Activated T-cell treated with anti-CD3 and anti-CD28 coated beads for 1 hour (primary cell): ENCODE measurements around the gene DCLK1.

Experiments
- DNase-seq: peaks from one replicate; pipeline ENCODE4 v3.0.0-alpha.2; 2020; ENCODE audit warnings: low read depth

Gene DCLK1

GRCh38 chr13:35858665-35859064 is 272.5 kb downstream of the DCLK1 start:
- DNase-seq = no peak

DNA sequence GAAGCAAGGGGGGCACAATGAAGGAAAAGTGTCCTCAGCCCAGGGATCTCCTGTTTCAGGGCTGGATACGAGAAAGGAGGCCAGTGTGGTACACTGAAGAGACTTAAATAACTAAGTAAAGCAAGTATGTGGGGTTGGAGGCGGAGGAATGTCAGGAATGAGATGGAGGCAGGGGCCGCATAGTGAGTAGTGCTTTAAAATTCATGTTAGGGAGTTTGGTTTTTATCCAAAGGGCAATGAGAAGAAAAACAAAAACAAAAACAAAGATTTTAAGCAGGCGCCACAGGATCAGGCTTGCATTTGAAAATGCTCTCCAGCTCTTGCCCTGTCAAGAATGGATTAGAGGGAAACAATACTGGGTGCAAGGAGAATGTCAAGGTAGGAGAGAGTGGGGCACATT is 273.4 kb downstream of the DCLK1 start:
- no peak for DNase-seq

GRCh38 chr13:35856721-35857364 is 274.3 kb downstream of the DCLK1 start:
- no peak for DNase-seq

- DNase-seq = no peak
These were observed 275.1 kb downstream of the DCLK1 start for GRCh38 chr13:35856084-35856483.

DNA sequence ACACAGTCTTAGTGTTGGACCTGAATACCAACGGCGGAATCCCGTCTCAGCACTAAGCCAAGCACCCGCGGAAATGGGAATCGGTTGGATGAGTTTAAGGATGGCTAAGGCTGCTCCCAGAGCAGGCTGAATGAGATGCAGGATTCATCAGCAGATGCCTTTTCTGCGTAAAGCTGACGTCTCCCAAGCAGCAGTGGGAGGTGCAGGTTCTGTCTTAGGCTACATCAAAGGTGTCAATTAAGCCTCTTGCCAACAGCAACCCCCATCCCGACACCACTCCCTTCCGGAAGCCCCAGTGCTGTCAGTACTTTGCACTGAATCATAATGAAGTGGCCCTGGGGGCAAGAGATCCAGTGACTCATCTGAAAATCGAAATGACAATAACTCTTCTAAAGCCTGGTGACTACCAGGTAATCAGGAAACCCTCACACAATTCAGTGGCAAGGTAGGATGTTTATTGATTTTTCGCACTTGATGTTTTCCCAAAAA is 275.6 kb downstream of the DCLK1 start:
- no peak for DNase-seq

GRCh38 chr13:35854286-35854685 is 276.9 kb downstream of the DCLK1 start:
- DNase-seq = no peak

DNA sequence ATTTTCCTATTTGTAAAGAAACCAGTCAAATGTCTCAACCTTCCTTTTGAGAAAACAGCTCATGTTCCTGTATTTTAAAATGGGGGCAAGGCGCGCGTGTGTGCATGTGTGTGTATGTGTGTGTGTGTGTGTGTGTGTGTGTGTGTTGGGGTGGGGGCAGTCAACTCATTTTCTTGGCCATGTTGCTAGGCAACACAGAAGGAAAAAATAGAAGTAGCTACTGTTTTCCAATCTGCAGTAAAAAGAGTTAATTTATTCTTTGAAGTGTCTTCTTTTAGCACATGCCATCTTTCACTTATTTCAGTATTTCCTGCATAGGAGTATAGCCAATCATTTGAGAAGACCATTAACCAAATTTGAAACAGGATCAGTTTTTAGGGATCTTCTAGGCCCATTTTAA is 279.3 kb downstream of the DCLK1 start:
- DNase-seq = no peak

DNA sequence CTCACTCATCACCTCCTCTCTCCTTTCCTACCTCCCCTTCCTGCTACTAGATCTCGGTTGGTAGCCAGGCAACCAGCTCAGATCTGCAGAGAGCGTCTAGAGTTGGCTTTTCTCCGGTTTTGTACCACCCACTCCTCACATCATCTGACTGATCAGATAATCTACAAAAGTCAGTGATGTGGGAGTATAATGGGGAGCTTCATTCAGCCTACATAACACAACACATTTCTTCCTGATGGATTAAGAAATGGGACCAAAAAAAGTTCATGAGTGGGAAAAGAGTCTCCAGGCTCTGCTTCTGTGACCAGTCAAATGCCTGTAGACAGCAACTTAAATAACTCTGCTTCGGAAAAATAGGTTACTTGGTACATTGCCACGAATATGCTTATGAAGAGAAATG is 279.8 kb downstream of the DCLK1 start:
- no peak for DNase-seq

DNA sequence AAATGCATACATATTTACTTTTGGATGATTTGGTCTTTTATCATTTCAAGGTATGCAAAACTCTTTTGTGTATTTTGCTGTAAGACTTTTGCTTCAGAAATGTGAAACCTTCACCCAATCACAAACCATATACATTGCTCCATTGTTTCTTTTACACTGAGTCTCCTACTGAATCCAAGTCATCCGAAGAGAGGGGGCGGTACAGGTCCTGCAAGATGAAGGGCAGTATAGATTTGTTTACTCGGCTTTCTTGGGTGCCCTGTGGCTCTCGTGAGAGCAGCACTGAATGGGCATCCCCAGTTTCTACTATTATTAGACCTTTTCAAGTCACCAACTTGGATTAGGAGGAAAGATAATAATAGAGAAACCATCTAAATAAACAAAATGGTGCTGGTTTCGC is 280.6 kb downstream of the DCLK1 start:
- no peak for DNase-seq

- no peak for DNase-seq
These were observed 281.9 kb downstream of the DCLK1 start for GRCh38 chr13:35849256-35849644.

- no peak for DNase-seq
These were observed 282.6 kb downstream of the DCLK1 start for GRCh38 chr13:35848336-35849255.

DNA sequence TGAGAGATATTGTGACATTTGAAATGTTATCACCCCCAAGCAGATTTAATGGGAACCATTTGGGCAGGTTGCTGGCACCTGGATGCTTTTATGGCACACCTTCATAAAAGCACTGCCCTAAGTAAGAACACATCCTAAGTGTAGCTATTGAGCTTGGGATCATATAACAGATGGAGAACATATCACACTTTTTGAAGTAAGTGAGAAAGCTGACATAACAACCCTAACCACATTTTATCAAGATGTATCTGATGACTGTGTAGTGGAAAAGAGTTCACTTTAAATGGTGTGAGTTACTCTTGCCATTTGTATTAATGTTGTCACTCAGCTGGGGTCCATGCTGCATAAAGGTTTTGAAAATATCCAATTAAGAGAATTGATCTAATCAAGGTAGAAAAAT is 287.9 kb downstream of the DCLK1 start:
- no peak for DNase-seq

DNA sequence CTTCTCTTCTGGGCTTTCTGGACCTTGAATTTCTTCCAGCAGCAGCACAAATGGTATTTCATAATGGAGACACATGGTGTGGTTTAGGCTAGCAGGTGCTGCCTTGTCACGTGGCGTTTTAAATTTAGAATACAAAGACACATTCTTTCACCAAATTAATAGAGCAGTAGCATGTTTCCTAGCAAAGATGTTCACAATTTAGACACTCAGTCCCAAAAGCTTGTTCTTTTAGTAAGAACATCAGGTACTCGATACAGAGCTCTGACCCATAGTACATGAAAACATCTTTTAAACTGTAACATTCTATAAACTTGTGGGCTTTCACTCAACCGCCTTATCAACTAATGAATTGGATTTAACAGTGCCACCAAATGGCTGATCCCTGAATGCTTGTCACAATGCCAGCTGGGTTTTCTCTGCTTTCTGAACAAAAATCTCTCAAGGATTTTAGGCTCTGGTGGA is 290.1 kb downstream of the DCLK1 start:
- DNase-seq = no peak

GRCh38 chr13:35839806-35840205 is 291.4 kb downstream of the DCLK1 start:
- no peak for DNase-seq

- no peak for DNase-seq
These were observed 292.8 kb downstream of the DCLK1 start for GRCh38 chr13:35838356-35838755.

DNA sequence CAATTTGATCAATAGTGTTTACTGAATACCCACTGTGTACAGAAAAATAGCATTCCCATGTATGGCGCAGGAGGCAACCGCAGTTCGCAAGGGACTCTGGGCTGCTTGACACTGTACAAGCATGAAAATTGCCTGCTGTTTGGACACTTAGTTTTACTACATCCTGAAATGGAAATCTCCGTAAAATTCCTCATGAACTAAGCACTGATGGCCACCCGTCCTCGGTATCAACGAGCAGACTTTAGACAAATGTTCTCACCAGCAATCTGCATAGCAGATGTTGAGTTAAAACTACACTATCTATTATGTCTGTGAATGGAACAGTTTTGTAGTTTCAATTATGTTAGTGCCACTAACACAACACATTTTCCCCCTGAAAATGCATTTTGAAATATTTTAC is 294.7 kb downstream of the DCLK1 start:
- DNase-seq = no peak

- DNase-seq = no peak
These were observed 295.2 kb downstream of the DCLK1 start for GRCh38 chr13:35835989-35836388.

DNA sequence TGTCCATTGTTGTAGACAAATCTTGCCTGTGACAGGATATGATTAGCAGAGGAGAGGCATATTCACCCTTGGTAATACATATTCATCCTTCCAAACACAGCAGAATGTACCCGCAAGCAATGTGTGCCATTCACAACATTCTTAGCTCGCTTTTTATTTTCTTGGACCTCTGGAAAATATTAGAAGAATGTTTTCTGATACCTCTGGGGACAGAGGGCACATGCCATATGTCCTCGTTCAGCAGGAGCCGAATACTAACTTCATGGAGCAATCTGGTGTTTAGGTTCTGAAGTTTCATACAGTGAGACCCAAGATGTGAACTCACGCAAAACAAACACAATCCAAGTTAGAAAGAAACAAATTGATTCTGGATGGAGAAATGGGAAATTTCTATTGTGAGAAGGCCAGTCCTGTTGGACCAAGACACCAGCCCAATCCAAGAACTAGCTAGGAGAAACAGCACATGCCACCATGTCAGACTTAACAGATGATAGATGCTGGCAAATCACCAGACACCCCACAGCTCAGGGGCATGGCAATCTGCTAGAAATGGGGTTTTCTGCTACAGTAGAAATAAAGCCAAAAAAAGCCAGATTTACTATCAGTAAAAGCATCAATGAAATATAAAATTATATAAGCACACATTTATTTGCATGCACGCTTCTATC is 297.4 kb downstream of the DCLK1 start:
- DNase-seq = no peak

- DNase-seq = no peak
These were observed 298.2 kb downstream of the DCLK1 start for GRCh38 chr13:35833031-35833430.

DNA sequence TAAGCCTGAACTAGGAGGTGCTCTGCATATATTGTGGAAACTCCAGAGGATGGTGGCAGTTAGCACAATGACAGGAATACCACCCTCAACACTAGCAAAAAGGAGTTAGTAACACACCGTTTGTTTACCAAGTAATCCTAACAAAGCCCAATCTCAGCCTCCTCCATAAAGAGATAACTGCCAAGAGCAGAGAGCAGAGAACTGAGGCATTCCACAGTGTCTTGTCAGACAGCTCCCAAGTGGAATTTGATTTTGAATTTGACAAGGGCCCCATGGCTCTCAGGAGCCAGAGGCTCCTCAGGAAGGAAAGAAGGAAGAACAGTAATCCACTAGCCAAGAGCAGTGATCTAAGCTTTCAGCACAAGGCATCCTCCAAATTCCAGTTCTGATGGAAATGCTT is 298.6 kb downstream of the DCLK1 start:
- DNase-seq = no peak

DNA sequence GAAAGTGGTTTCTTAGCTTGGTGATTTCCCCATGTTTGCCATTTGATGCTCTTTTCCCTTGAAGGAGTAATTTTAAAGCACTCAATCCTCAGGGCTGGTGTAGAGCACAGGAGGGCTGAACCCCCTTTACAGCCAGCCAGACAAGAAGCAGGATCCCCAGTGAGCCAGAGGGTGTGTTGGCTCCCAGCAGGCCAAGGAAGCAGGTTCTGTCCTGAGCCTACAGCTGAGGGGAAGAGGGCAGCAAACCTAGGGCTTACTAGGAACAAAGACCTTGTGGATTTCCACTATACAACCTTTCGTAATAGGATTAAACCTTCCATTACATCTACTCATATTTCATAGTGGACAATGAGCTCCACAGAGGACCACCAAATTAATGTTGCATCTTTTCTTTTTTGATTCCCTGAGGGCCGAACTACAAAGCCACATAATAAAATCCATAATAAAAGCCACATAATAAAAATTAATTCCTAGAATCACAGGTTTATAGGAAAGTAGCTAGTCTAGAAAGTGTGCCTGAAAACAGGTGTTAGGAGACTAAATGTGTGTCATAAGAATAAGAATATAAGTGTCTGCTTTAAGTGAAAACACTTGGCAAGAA is 300.2 kb downstream of the DCLK1 start:
- no peak for DNase-seq

- no peak for DNase-seq
These were observed 304.4 kb downstream of the DCLK1 start for GRCh38 chr13:35826626-35827254.
